ENCODE data around the gene FGF18.

FGF18 gene

GRCh38 chr5:171477101-171477500 is 57.7 kb downstream of the FGF18 start:
- FAIRE-seq (no peak), DNase-seq (ENCODE audit: insufficient read length, low spot score) (no peak)
- TF ChIP-seq, protein P1, sequence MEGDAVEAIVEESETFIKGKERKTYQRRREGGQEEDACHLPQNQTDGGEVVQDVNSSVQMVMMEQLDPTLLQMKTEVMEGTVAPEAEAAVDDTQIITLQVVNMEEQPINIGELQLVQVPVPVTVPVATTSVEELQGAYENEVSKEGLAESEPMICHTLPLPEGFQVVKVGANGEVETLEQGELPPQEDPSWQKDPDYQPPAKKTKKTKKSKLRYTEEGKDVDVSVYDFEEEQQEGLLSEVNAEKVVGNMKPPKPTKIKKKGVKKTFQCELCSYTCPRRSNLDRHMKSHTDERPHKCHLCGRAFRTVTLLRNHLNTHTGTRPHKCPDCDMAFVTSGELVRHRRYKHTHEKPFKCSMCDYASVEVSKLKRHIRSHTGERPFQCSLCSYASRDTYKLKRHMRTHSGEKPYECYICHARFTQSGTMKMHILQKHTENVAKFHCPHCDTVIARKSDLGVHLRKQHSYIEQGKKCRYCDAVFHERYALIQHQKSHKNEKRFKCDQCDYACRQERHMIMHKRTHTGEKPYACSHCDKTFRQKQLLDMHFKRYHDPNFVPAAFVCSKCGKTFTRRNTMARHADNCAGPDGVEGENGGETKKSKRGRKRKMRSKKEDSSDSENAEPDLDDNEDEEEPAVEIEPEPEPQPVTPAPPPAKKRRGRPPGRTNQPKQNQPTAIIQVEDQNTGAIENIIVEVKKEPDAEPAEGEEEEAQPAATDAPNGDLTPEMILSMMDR (IDR thresholded peaks at IDR 0.05; ENCODE audit: insufficient read depth, missing control alignments) = no peak

DNA sequence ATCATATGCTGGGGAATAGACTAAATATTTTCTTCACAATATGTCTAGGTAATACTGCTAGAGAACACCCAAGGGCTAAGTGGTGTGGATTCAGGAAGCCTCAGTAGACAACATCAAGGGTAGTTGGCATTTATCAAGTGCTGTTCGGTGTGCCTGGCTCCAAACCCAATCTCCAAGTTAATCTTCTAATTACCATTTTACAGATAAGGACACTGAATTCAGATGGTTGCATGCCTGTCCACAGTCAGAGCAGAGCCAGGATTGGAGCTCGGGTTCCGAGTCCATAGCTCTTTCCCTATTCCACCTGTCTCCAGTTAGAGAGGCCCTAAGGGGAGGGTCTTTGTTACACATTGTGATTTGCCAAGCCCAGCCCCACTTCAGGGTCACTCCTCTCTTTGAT is 58.2 kb downstream of the FGF18 start:
- DNase-seq (ENCODE audit: insufficient read length, low spot score) = no peak
- TF ChIP-seq, protein P1 (IDR thresholded peaks at IDR 0.05; ENCODE audit: insufficient read depth, missing control alignments) = no peak
- no peak for FAIRE-seq

GRCh38 chr5:171478946-171479775 is 59.7 kb downstream of the FGF18 start:
- no peak for DNase-seq (ENCODE audit: insufficient read length, low spot score)
- TF ChIP-seq, protein P1 (IDR thresholded peaks at IDR 0.05; ENCODE audit: insufficient read depth, missing control alignments) = no peak
- no peak for FAIRE-seq

- DNase-seq (ENCODE audit: insufficient read length, low spot score) = no peak
- no peak for FAIRE-seq
Measured at GRCh38 chr5:171479776-171480125, 60.3 kb downstream of the FGF18 start.

GRCh38 chr5:171480239-171480638 is 60.8 kb downstream of the FGF18 start:
- DNase-seq (ENCODE audit: insufficient read length, low spot score) (no peak), FAIRE-seq (no peak)
- TF ChIP-seq, protein P1 (IDR thresholded peaks at IDR 0.05; ENCODE audit: insufficient read depth, missing control alignments) = no peak

More at GRCh38 chr5:171479776-171480125, 60.3 kb downstream of the FGF18 start:
- TF ChIP-seq, protein P1 (IDR thresholded peaks at IDR 0.05; ENCODE audit: insufficient read depth, missing control alignments) = no peak

DNA sequence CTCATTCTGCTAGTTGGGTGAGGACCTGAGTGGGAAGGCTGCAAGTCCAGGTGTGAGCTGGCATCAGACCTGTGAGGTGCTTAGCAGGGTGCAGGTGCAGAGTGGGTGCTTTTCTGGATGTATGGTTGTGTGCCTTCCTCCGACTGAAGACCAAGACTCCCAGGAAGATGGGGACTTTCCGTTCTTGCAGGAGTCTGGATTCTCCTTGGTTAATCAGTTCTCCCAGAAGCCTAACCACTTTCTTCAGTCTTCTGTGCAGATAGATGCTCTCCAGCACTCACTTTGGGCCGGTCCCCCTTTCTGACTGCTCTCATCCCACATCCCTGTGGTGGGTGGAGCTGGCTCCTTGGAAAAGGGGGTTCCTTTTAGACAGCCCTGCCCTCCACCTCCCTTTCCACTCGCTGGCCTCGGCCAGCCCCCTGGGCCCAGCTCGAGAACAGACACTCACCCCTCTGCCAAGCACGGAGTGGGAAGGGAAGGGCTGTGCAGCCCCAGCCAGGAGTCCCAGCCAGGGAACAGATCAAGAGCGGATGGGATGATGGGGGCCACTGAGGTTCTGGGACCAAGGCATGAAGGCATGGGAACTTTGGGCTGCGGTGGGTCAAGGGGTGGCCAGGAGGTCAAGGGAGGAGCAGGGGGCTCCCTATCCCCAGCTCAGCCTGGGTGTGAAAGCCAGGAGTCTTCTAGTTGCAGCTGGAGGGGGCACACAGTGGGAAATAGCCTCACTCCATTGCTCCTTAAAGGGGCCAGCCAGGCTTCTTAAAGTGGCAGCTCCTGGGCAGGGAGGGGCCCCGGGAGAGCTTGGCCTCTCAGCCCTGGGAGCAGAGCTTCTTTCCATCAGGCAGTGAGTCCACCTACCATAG is 62.4 kb downstream of the FGF18 start:
- DNase-seq (ENCODE audit: insufficient read length, low spot score) = no peak
- no peak for FAIRE-seq
- TF ChIP-seq, protein P1 (IDR thresholded peaks at IDR 0.05; ENCODE audit: insufficient read depth, missing control alignments) = no peak

DNA sequence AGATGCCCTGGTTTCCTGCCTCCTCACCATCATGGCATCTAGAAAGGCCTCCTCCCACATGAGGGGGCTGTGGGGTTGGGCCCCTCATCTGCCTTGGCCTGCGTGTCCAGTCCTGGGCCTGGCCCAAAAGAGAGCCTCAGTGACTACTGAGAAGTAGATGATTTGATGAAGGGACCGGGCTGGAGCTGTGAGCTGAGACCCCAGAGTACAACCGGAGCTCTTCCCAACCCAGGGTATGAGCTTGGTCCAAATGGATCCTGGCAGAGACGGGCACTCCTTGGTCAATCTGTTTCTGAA is 62.9 kb downstream of the FGF18 start:
- TF ChIP-seq, protein P1 (IDR thresholded peaks at IDR 0.05; ENCODE audit: insufficient read depth, missing control alignments) = no peak
- DNase-seq (ENCODE audit: insufficient read length, low spot score) (no peak), FAIRE-seq (no peak)
